Neural cell (in vitro differentiated cells): ENCODE results near the gene TAF5L. TPM values are rescaled to one million over a fixed set of nuclear protein-coding genes. Genes with fewer than 3 reads are reported as not detected.

Experiments used
- H2AFZ ChIP-seq: fragments of 200-600, 300-800 bp; sonication (generic), shearing (Covaris generic); 2 replicates; pipeline ENCODE4 v1.6.0; 2014; ENCODE audit warnings: low read depth, mild to moderate bottlenecking, antibody characterized with exemption, low read length, moderate library complexity
- H3F3A ChIP-seq: fragments of 200-600 bp; shearing (Covaris generic); 2 replicates; pipeline ENCODE4 v1.6.1; 2016; ENCODE audit warnings: mild to moderate bottlenecking, moderate library complexity, mixed read lengths, antibody characterized with exemption, low read length; ENCODE audit not compliant: insufficient read depth, poor library complexity, severe bottlenecking
- H3K27ac ChIP-seq: fragments of 200-600, 300-800 bp; sonication (generic), shearing (Covaris generic); 2 replicates; pipeline ENCODE4 v1.5.1; 2014; ENCODE audit warnings: mild to moderate bottlenecking, low read length, moderate library complexity
- H3K27me3 ChIP-seq: fragments of 300-800, 200-600 bp; sonication (generic), shearing (Covaris generic); 2 replicates; pipeline ENCODE4 v1.6.0; 2014; ENCODE audit warnings: mild to moderate bottlenecking, low read depth, low read length, moderate library complexity; ENCODE audit not compliant: insufficient read depth
- H3K36me3 ChIP-seq: fragments of 300-800, 200-600 bp; sonication (generic), shearing (Covaris generic); 2 replicates; pipeline ENCODE4 v1.5.1; 2014; ENCODE audit warnings: mild to moderate bottlenecking, antibody characterized with exemption, low read length, moderate library complexity; ENCODE audit not compliant: insufficient read depth
- H3K4me2 ChIP-seq: fragments of 300-800, 200-600 bp; sonication (generic), shearing (Covaris generic); 2 replicates; pipeline ENCODE4 v1.6.0; 2014; ENCODE audit warnings: mild to moderate bottlenecking, low read length
- H3K4me3 ChIP-seq: fragments of 300-800, 200-600 bp; sonication (generic), shearing (Covaris generic); 2 replicates; pipeline ENCODE4 v1.5.1; 2014; ENCODE audit warnings: mild to moderate bottlenecking, low read length, moderate library complexity
- H3K79me2 ChIP-seq: fragments of 200-600 bp; shearing (Covaris generic); replicated peaks from 2 replicates; pipeline ENCODE4 v1.6.0; 2014; ENCODE audit warnings: mild to moderate bottlenecking, low read length, moderate library complexity; ENCODE audit not compliant: insufficient read depth
- H3K9ac ChIP-seq: fragments of 300-800, 200-600 bp; sonication (generic), shearing (Covaris generic); 2 replicates; pipeline ENCODE4 v1.6.1; 2016; ENCODE audit warnings: mild to moderate bottlenecking, low read length, mixed read lengths
- H3K9me2 ChIP-seq: fragments of 200-600 bp; shearing (Covaris generic); 2 replicates; pipeline ENCODE4 v1.6.1; 2016; ENCODE audit warnings: mild to moderate bottlenecking, low read length, mixed read lengths; ENCODE audit not compliant: insufficient read depth
- H3K9me3 ChIP-seq: fragments of 200-600, 300-800 bp; sonication (generic), shearing (Covaris generic); 2 replicates; pipeline ENCODE4 v1.6.1; 2016; ENCODE audit warnings: mild to moderate bottlenecking, mixed run types, low read length, moderate library complexity, mixed read lengths
- H4K20me1 ChIP-seq: fragments of 200-600 bp; shearing (Covaris generic); 2 replicates; pipeline ENCODE4 v1.6.1; 2016; ENCODE audit warnings: mild to moderate bottlenecking, mixed run types; ENCODE audit not compliant: insufficient read depth
- CTCF ChIP-seq: fragments of 450-650 bp; IDR thresholded peaks from 2 replicates; pipeline ENCODE4 v1.5.1; 2014; ENCODE audit warnings: antibody characterized with exemption, mild to moderate bottlenecking, moderate library complexity; ENCODE audit not compliant: poor library complexity, severe bottlenecking
- EP300 ChIP-seq: fragments of 450-650 bp; conservative IDR thresholded peaks from 2 replicates; pipeline ENCODE4 v1.6.1; 2014; ENCODE audit warnings: antibody characterized with exemption, mild to moderate bottlenecking, moderate library complexity; ENCODE audit not compliant: poor library complexity, severe bottlenecking
- EZH2 ChIP-seq: fragments of 200-600, 300-800 bp; shearing (Covaris generic), sonication (generic); IDR thresholded peaks from 2 replicates; pipeline ENCODE4 v1.6.1; 2014; ENCODE audit warnings: antibody characterized with exemption, low read length, borderline replicate concordance, mild to moderate bottlenecking; ENCODE audit not compliant: insufficient read depth, poor library complexity, severe bottlenecking
- MXI1 ChIP-seq: fragments of 450-650 bp; conservative IDR thresholded peaks from 2 replicates; pipeline ENCODE4 v1.6.1; 2014; ENCODE audit warnings: antibody characterized with exemption, mild to moderate bottlenecking; ENCODE audit not compliant: poor library complexity, severe bottlenecking
- POLR2AphosphoS5 ChIP-seq: IDR thresholded peaks from 2 replicates; pipeline ENCODE4 v1.6.1; 2012
- SMC3 ChIP-seq: fragments of 450-650 bp; conservative IDR thresholded peaks from 2 replicates; pipeline ENCODE4 v1.6.1; 2014; ENCODE audit warnings: antibody characterized with exemption, mild to moderate bottlenecking, moderate library complexity; ENCODE audit not compliant: poor library complexity
- TAF1 ChIP-seq: IDR thresholded peaks from 2 replicates; pipeline ENCODE4 v1.6.1; 2012; ENCODE audit warnings: low read depth
- polyA plus RNA-seq: library from polyadenylated mRNA; depleted of rRNA; stranded (reverse); fragments of >200 nt; gene quantifications from 2 replicates; pipeline ENCODE4 v1.2.3, GENCODE V29; 2014
- TF ChIP-seq, protein P1 (sequence below): IDR thresholded peaks from 2 replicates; pipeline ENCODE4 v1.6.1; 2012; ENCODE audit warnings: borderline replicate concordance

The TAF5L gene
- polyA plus RNA-seq, 1 donor from 2014 or later, result 18.5 TPM

GRCh38 chr1:229645324-229645993 is 19.5 kb upstream of the TAF5L start (continued):
- TF ChIP-seq, protein P1, sequence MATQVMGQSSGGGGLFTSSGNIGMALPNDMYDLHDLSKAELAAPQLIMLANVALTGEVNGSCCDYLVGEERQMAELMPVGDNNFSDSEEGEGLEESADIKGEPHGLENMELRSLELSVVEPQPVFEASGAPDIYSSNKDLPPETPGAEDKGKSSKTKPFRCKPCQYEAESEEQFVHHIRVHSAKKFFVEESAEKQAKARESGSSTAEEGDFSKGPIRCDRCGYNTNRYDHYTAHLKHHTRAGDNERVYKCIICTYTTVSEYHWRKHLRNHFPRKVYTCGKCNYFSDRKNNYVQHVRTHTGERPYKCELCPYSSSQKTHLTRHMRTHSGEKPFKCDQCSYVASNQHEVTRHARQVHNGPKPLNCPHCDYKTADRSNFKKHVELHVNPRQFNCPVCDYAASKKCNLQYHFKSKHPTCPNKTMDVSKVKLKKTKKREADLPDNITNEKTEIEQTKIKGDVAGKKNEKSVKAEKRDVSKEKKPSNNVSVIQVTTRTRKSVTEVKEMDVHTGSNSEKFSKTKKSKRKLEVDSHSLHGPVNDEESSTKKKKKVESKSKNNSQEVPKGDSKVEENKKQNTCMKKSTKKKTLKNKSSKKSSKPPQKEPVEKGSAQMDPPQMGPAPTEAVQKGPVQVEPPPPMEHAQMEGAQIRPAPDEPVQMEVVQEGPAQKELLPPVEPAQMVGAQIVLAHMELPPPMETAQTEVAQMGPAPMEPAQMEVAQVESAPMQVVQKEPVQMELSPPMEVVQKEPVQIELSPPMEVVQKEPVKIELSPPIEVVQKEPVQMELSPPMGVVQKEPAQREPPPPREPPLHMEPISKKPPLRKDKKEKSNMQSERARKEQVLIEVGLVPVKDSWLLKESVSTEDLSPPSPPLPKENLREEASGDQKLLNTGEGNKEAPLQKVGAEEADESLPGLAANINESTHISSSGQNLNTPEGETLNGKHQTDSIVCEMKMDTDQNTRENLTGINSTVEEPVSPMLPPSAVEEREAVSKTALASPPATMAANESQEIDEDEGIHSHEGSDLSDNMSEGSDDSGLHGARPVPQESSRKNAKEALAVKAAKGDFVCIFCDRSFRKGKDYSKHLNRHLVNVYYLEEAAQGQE, result no peak
- TF ChIP-seq EP300, result no peak
- no peak for TF ChIP-seq MXI1
- no peak for TF ChIP-seq POLR2AphosphoS5

- H3K4me3 ChIP-seq, result no peak overlapping the region
- no peaks in the 10 kb centered on the region for H3K9me2 ChIP-seq
- H3K4me2 ChIP-seq, result no peak overlapping the region
- H3K27ac ChIP-seq, result no peak overlapping the region
- peaks cover 8% of the 10 kb centered on the region for H3K36me3 ChIP-seq
- no peaks in the 10 kb centered on the region for H3K79me2 ChIP-seq
- no peaks in the 10 kb centered on the region for H4K20me1 ChIP-seq
- TF ChIP-seq CTCF, result no peak
- no peak for TF ChIP-seq SMC3
- TF ChIP-seq, protein P1, result no peak
- TF ChIP-seq EZH2, result no peak
- no peak for TF ChIP-seq TAF1
- no peak for TF ChIP-seq POLR2AphosphoS5
- no peak overlapping the region for H2AFZ ChIP-seq
- no peaks in the 10 kb centered on the region for H3F3A ChIP-seq
- no peaks in the 10 kb centered on the region for H3K9me3 ChIP-seq
- no peak overlapping the region for H3K9ac ChIP-seq
- no peaks in the 10 kb centered on the region for H3K27me3 ChIP-seq
Observed at GRCh38 chr1:229643996-229644745, 18.2 kb upstream of the TAF5L start.
